Measurements from ENCODE around the gene NGF.

Gene NGF

GRCh38 chr1:115252585-115252984, 85.5 kb downstream of the NGF start:
- DNase-seq (ENCODE audit: low spot score): no peak
- H3K27ac ChIP-seq: no peak overlapping the region
- no peak for TF ChIP-seq CTCF (conservative IDR thresholded peaks at IDR 0.05; ENCODE audit: low read depth)
- CTCF ChIA-PET: interaction anchor here (0.8 kb wide), 1 partner anchor 107 kb away, joined by 5 read pairs; no protein-coding TSS in a partner anchor
- POLR2A ChIA-PET (ENCODE audit: low non-redundant PET): no interaction called here

GRCh38 chr1:115251856-115252255, 86.2 kb downstream of the NGF start:
- no peak for TF ChIP-seq CTCF (conservative IDR thresholded peaks at IDR 0.05; ENCODE audit: low read depth)
- peak; percentile 67 for DNase-seq (ENCODE audit: low spot score)
- ChIA-PET CTCF (interaction anchor here (0.8 kb wide), 1 partner anchor 106 kb away, joined by 5 read pairs; no protein-coding TSS in a partner anchor), POLR2A (ENCODE audit: low non-redundant PET) (no interaction called here)
- H3K27ac ChIP-seq: no peak overlapping the region

- peak overlapping the region; percentile 74 for H3K27ac ChIP-seq
- ChIA-PET CTCF (interaction anchor here (0.6 kb wide), 1 partner anchor 198 kb away, joined by 4 read pairs; no protein-coding TSS in a partner anchor), POLR2A (ENCODE audit: low non-redundant PET) (no interaction called here)
- no peak for DNase-seq (ENCODE audit: low spot score)
- TF ChIP-seq CTCF (conservative IDR thresholded peaks at IDR 0.05; ENCODE audit: low read depth): no peak
Observed at GRCh38 chr1:115251340-115251748, 86.7 kb downstream of the NGF start.

- TF ChIP-seq CTCF (conservative IDR thresholded peaks at IDR 0.05; ENCODE audit: low read depth): no peak
- CTCF ChIA-PET: no interaction called here
- POLR2A ChIA-PET (ENCODE audit: low non-redundant PET): no interaction called here
- DNase-seq (ENCODE audit: low spot score): no peak
- H3K27ac ChIP-seq: no peak overlapping the region
Observed at GRCh38 chr1:115246526-115246925, 91.5 kb downstream of the NGF start.

- DNase-seq (ENCODE audit: low spot score): no peak
- ChIA-PET CTCF (interaction anchor here (0.7 kb wide), 1 partner anchor 26 kb away, joined by 3 read pairs; no protein-coding TSS in a partner anchor), POLR2A (ENCODE audit: low non-redundant PET) (no interaction called here)
- H3K27ac ChIP-seq: no peak overlapping the region
- TF ChIP-seq CTCF (conservative IDR thresholded peaks at IDR 0.05; ENCODE audit: low read depth): no peak
Observed at GRCh38 chr1:115245227-115245626, 92.8 kb downstream of the NGF start.

GRCh38 chr1:115242543-115242942, 95.5 kb downstream of the NGF start:
- DNase-seq (ENCODE audit: low spot score): no peak
- ChIA-PET POLR2A (ENCODE audit: low non-redundant PET) (no interaction called here), CTCF (interaction anchor here (0.6 kb wide), 1 partner anchor 183 kb away, joined by 3 read pairs; no protein-coding TSS in a partner anchor)
- H3K27ac ChIP-seq: no peak overlapping the region
- no peak for TF ChIP-seq CTCF (conservative IDR thresholded peaks at IDR 0.05; ENCODE audit: low read depth)
